Fibroblast of skin of left quadriceps (primary cell): ENCODE data around the gene FRYL.
"Not testable (repeated sequence)": the region's sequence is repeated elsewhere in the genome, so short reads cannot be mapped to it uniquely, and the experiment has no call there.

ENCODE experiments used
- DNase-seq, 2 experiments: peaks; one replicate each; pipeline ENCODE4 v3.0.0-alpha.2; 2013; ENCODE audit warnings: low read depth in 2 of 2

Gene FRYL

DNA sequence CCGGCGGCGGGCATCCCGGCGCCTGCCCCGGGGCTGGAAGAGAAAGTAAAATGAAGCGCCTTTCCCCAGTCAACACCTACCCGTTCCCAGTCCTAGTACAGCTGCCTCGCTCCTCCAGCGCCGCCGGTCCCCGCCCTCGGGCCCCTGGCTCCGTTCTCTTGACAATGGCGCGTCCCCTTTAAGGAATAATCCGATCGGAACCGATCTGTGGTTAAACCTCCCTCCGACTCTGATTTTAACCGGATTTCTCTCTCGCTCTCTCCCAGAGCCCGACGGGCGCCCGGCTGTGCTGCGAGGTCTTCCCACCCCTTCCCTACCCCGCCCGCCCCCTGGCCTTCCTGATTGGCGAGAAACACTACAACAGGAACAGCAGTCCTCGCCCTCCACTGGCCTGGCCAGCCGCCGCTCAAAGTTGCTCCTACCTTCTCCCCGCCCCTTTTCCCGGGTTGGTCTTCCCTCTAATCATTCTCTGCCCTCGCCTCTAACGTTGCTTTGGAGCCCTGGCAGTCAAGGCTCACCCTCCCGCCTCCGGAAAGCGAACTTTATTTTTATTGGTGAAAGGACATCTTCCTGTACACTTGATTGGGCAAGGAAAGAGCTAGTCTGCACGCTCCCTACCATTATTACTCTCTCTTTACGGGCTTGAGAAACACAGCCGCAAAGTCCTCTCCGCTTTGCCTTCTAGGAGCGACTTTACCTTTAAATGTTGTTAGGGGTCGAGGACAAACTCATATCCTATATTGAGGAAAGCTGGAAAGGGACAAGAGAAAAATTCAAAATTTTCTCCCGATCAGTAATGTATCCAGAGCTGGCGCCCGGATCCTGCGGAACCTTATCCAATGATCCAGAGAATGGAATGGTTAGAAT lies at the start of gene FRYL:
Gene FRYL, minus strand, starts transcription at position 282 of the 867 bp plus-strand sequence. CDS start 145,869 bp downstream, outside the sequence.
- DNase-seq: peak; percentile 99

DNA sequence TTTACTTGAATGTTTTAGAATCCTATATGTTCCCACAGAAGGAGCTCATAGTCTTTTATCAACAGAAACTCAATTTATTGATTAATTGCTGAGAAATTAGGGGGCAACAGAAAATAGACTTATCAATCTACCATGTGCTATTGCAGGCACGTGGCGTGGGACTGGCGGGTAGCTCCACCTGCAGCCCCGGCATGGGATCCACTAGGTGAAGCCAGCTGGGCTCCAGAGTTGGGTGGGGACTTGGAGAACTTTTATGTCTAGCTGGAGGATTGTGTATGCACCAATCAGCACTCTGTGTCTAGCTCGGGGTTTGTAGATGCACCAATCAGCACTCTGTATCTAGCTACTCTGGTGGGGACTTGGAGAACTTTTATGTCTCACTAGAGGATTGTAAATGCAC lies 47.5 kb upstream of the FRYL start:
- no peak for DNase-seq

DNA sequence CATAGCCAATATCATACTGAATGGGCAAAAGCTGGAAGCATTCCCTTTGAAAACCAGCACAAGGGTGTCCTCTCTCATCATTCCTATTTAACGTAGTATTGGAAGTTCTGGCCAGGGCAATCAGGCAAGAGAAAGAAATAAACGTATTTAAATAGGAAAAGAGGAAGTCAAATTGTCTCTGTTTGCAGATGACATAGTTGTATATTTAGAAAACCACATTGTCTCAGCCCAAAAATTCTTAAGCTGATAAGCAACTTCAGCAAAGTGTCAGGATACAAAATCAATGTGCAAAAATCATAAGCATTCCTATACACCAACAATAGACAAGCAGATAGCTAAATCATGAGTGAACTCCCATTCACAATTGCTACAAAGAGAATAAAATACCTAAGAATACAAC lies 41.4 kb upstream of the FRYL start:
- DNase-seq: not testable (repeated sequence)

DNA sequence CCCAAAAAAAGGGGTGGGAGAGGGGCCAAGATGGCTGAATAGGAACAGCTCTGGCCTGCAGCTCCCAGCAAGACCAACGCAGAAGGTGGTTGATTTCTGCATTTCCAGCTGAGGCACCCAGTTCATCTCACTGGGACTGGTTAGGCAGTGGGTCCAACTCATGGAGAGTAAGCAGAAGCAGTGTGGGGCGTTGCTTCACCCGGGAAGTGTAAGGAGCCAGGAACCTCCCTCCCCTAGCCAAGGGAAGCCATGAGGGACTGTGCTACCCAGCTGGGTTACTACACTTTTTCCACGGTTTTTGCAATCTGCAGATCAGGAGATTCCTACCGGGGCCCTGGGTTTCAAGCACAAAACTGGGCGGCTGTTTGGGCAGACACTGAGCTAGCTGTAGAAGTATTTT lies 36.9 kb upstream of the FRYL start:
- no peak for DNase-seq

DNA sequence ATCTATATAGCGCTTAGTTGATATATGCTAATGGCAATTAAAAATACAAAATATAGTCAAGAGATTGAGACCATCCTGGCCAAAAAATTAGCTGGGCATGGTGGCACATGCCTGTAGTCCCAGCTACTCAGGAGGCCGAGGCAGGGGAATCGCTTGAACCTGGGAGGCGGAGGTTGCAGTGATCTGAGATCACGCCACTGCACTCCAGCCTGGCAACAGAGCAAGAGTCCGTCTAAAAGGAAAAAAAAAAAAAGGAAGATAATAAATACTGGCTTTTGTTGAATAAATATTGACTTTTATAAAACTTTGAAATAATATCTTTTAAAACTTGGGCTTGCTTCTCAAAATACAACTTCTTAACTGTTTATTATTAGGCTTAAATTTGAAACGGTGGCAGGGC lies 36.2 kb upstream of the FRYL start:
- DNase-seq: not testable (repeated sequence)

DNA sequence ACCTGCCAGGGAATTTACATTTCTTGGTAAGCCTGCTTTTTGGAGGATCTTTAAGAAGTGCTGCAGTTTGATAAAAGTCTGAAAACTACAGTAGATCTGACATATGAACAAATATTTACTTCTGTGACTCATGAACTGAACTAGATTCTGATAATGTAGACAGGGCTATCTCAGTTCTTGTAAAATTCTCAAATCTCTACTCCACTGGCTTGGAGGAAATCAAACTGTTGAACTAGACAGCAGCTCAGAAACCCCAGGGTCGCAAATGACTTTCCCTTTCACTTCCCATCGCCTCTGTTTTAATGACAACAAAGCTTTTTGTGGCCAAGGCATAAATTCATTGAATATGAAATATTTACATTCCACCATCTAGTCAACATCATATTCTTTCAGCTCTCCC lies 35.4 kb upstream of the FRYL start:
- no peak for DNase-seq

DNA sequence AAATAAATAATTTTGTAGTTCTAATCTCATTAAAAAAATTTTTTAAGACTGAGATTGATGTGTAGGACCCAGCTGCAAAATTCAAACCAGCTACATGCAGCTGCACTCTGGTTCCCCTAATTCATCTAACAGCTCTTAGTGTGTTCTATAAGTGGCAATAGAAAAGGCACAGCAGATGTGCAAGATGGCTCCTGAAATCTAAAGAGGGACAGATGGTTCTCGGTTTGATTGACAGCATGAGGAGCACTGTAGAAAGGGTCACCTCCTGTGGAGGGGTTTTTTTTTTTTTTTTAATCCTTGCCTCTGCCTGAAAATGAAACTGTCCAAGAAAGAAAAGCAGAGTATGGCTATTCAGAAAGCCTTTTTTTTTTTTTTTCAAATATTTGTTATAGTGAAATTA lies 33.9 kb upstream of the FRYL start:
- no peak for DNase-seq

DNA sequence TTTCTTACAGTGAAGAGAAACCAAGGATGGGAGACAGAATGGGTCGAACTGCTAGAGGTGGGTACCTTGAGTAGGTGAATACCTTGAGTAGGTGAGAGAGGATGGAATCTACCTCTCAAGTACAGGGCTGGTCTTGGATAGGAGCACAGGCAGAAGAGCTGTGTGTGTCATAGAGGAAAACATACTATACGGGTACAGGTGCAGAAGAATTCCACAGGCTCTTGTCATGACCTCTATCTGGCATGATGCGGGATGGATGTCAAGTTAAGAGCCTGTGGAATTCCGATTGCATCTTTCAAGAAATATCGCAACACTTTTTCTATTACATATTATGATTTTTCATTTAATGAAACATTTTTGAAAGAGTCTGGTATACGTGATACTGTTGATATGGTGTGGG lies 32.8 kb upstream of the FRYL start:
- DNase-seq: no peak

DNA sequence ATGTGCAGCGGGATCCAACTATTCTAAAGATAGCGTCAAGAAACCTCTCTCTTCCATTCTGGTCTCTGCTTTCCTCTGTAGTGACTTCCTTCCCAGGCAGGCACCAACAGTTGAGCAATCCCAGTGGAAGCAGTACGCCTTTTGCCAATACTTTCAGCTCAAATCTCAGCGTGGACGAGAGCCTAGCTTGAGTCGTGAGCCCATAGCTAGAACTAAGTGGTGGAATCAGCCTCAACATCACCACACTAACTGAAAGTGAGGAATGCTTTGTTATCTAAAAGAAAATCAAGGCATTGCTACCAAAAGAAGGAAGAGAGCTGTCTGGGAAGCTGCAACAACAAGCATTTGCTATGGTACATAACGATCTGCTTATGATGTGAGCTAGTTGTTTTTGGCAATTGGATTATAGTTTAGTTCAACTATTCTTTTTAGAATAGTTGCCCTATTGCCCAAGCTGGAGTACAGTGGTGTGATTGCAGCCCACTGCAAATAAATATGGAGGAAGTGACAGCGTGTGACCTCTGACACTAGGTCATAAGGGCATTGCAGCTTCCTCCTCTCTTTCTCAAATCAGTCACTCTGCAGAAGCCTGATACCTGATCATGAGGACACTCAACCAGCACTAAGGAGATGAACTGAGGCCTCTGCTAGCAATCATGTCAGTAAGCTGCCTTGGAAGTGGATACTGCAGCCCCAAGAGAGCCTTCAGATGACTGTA lies 24.7 kb upstream of the FRYL start:
- no peak for DNase-seq

DNA sequence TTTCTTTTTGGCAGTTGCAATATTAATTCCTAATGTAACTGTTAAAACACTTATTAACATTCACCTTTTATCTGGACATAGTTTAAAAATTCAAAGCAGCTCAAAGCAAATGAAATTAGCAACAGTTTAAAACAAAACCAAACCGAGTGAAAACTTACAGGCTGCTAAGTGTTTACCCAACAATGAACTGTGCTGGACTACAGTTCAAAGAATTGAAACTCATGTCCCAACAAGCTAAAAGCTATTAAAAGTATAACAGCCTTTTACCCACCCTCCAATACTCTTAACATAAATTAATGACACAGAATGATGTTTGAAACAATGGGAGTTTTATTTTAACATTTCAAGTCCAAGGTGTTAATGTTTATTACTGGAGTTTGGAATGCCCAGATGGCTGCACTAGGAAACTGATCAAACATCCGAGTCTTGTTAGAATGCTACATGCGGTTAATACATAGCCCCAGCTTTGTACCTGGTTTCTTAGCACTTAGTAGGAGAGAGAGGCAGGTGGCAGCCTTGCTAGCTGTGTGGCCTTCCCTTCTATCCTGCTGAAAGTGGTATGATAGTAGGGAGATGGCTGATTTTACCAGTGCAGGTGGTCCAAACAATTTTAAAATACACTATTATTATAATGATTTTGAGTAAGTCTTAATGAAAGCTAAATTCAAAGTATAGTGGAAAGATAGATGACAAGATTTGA lies 21.1 kb upstream of the FRYL start:
- DNase-seq: no peak

DNA sequence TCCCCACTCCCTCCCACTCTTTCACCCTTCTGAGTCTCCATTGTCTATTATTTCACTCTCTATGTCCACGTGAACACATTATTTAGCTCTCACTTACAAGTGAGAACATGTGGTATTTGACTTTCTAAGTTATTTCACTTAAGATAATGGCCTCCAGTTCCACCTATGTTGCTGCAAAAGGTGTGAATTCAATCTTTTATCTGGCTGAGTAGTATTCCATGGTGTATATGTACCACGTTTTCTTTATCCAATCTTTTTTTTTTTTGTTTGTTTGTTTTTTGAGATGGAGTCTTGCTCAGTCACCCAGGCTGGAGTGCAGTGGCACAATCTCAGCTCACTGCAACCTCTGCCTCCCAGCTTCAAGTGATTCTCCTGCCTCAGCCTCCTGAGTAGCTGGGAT lies 20.1 kb upstream of the FRYL start:
- DNase-seq: not testable (repeated sequence)

DNA sequence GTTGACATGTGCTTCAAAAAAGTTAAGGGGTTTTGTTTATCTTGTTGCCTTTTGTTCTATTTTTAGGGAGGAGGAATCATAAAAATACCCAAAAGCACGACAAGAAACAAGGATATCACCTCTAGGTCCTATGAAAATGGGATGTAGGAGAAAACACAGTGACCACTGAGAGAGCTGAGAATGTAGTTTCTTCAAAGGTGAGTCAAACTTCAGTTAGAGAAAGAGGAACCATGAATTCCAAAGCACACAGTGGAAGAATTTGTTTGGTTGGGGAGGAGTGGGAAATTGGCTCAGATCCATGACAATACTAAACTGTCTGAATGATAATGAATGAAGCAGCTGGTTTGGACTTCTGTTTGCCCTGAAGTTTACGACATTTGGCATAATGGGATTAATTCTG lies 19.1 kb upstream of the FRYL start:
- DNase-seq: no peak

DNA sequence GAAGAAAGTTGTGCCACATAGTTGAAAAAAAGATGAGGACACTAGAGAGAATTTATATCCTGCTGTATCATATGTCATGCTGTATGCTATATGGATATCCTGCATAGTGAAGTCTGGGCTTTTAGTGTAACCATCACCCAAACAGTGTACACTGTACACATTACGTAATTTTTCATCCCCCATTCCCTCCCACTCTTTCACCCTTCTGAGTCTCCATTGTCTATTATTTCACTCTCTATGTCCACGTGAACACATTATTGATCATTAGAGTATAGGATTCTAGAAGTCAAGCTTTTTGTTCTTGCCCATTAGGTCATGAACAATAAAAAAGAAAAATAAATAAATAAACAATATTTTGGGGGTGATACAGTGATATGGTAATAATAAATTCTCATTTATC lies 18.0 kb upstream of the FRYL start:
- no peak for DNase-seq

DNA sequence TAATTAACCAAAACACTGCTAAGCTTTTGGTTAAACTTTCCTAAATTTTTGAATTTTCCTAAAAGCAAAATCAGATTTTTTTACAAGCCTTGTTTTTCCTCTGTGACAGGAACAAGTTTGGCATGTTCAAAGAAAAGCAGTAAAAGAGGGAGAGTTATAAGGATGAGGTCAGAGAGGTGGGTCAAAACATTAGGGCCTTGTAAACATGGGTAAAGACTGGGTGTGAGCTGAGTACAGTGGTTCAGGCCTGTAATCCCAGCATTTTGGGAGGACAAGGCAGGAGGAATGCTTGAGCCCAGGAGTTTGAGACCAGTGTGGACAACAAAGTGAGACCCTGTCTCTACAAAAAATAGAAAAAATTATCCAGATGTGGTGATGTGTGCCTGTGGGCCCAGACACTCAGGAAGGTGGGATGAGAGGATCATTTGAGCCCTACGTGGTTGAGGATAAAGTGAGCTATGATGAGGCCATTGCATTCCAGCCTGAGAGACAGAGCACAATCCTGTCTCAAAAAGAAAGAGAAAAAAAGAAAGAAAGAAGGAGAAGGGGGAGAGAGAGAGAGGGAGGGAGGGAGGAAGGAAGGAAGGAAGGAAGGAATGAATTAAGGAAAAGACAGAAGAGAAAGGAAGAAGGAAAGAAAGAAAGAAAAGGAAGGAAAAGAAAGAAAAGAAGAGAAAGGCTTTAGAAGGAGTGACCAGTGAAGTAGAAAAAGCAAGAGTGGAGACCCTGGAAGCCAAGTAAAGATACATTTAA lies 17.0 kb upstream of the FRYL start:
- no peak for DNase-seq

DNA sequence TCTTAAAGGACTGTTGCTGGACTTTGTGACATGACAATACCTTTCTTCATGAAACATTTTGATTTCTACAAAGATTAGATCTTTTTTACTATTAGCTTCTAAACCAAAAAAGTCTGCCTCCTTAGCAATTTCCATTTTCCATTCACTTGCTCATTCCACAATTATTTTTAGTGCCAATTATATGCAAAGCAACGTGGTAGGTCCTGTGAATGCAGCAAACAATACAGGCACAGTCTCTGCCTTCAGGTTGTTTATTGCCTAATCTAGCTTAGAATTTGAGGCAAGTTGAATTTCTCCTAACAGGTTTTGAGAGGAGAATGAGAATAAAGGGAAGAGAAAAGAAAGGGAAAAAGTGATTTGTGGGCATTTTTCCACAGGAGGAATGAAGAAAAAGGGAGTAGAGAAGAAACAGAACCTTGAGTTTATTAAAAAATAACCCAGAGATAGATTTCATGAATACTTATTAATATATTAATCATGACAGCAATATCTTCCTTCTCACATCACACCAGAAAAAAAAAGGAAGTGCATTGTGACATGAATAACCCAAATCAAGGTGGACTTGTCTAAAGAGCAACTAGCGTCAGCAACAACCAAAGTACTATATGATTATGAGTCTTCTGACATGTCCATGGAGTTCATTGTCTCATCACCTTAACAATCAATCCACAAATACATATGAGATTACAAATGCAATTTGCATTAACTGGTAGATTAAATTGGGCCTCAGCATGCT lies 16.3 kb upstream of the FRYL start:
- no peak for DNase-seq

DNA sequence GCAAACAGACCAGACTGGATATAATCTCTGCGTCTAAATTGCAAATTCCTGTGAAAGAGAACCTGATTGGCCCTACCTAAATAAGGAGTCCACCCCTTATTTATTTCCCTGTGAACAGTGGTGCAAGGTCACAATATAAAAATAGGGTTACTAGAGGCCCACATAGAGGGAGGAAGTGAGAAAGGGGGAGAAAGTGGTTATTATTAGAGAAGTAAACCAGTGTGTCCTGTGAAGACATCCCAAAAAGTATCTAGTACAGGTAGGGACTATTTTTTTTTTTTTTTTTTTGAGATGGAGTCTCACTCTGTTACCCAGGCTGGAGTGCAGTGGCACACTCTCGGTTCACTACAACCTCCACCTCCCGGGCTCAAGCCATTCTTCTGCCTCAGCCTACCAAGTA lies 15.0 kb upstream of the FRYL start:
- no peak for DNase-seq

DNA sequence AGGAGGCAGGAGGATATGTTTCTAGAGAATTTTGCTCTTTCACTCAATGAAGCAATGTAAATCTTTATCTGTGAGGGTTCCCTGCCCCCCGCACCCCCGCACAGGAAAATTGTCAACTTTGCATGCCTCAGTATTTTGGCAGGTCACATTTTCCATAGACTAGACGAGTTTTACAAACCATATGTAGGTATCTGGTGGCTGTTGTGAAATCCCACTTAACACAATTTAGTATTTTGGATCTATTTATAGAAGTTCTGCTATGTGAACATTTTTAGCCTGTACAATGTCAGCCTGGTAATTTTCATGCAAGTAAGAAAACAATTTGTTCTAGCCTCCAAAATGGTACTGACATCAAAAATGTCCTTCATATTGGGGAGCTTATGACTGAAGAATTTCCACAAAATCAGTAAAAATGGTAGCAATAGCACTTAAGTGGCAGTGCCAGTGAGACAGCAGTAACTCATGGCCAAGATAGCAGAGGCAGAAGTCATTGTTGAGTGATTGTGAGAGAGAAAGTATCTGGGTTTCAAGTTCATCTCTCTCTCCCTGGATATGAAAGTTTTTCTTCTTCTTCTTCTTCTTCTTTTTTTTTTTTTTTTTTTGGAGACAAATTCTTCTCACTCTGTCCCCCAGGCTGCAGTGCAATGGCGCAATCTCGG lies 12.4 kb upstream of the FRYL start:
- DNase-seq: no peak

DNA sequence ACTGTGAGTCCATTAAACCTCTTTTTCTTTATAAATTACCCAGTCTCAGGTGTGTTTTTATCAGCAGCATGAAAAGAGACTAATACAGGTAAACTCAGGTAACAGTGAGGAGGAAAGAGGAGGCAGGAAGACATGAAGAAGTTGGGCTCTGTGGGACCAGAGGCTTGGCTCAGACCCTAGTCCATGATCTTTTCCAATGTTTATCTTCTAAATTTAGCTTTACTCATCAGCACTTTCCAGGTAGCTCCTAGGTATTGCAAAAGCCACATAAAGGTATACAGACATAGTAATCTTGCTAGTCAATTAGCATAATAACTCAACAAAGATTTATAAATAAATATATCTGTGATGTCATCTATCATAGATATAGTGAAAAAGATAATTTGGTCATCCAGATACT lies 11.2 kb upstream of the FRYL start:
- DNase-seq: no peak

DNA sequence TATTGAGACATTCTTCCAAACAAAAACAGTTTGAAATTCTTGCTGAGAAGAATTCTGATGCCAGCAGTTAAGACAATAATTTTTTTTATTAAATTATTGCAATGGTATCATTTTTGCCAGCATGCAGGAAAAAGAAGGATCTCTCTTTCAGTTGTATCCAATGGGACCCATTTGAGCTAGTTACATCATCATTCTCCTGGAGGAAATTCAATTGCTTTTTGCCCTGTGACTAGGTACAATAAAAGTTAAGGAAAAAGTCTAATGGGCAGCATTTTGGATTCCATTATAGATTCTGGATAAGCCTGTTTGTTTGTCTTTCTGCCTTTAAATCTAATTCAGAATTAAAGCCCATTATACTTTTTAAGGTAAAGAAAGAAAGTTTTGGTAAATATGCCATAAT lies 10.5 kb upstream of the FRYL start:
- no peak for DNase-seq

DNA sequence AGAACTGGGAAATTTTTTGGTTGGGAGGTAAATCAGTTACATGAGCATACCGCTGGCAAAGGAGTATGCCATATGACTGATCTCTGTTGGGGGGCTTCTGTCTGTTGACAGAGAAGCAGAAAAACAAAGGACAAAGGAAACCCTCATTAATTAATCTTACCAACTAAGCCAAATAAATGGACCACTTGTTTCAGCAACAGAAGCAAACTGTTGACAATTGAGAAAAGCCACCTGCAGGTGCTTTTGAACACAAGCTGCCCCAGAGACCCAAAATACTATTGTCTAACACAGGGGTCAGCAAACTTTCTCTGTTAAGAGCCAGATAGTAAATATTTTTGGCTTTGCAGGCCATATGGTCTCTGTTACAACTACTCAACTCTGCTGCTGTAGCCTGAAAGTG lies 7.0 kb upstream of the FRYL start:
- no peak for DNase-seq

DNA sequence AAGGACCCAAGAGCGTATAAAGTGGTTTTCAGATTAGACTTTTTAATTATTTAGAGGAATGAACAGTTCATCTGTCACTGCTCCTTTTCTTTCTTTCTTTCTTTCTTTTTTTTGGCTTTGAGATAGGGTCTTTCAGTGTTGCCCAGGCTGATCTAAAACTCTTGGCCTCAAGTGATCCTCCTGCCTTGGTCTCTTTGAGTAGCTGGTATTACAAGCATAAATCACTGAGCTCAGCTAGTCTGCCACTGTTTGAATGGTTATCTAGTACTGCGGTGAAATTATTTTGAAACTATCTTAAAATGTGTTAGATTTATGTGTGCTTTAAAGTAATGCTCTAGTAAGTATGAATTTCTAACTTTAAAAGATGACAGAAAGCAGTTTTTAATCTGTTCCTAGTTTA lies 6.5 kb upstream of the FRYL start:
- DNase-seq: no peak
